DND-41 (cell line): ENCODE measurements around the gene MED23.

Experiments
- ATAC-seq: fragments of 200-7000 bp; cut with Tn5 transposase; 3 replicates; pipeline ENCODE4 v1.9.1; 2021; ENCODE audit warnings: low read depth; ENCODE audit not compliant: insufficient read depth
- DNase-seq: peaks from one replicate; pipeline ENCODE4 v3.0.0-alpha.2; 2020
- H2AFZ ChIP-seq: 2 replicates; pipeline ENCODE4 v1.6.0; 2012; ENCODE audit warnings: low read depth, low read length
- H3K27ac ChIP-seq: 2 replicates; pipeline ENCODE4 v1.5.1; 2012; ENCODE audit warnings: low read length, inconsistent platforms
- H3K27me3 ChIP-seq: fragments of 200-600 bp; sonication (generic); 2 replicates; pipeline ENCODE4 v1.6.0; 2012; ENCODE audit warnings: low read length, mild to moderate bottlenecking, inconsistent platforms; ENCODE audit not compliant: insufficient read depth, poor library complexity
- H3K36me3 ChIP-seq: 2 replicates; pipeline ENCODE4 v1.5.1; 2012; ENCODE audit warnings: low read length, inconsistent platforms; ENCODE audit not compliant: insufficient read depth
- H3K4me1 ChIP-seq: 2 replicates; pipeline ENCODE4 v1.5.1; 2012; ENCODE audit warnings: mild to moderate bottlenecking, low read length; ENCODE audit not compliant: insufficient read depth
- H3K4me2 ChIP-seq: 2 replicates; pipeline ENCODE4 v1.6.0; 2012; ENCODE audit warnings: mild to moderate bottlenecking, moderate library complexity, low read length, inconsistent platforms; ENCODE audit not compliant: insufficient read depth
- H3K4me3 ChIP-seq, 2 experiments: fragments of 200-600 bp in 1 of 2; shearing (Covaris generic) in 1 of 2; 2 replicates each; pipeline ENCODE4 v1.5.1; 2012 to 2016; ENCODE audit warnings: inconsistent platforms in 2 of 2, low read length in 2 of 2, mild to moderate bottlenecking in 2 of 2, low read depth in 1 of 2, moderate library complexity in 1 of 2
- H3K79me2 ChIP-seq: 2 replicates; pipeline ENCODE4 v1.6.0; 2012; ENCODE audit warnings: low read length, inconsistent platforms; ENCODE audit not compliant: insufficient read depth
- H3K9ac ChIP-seq: 2 replicates; pipeline ENCODE4 v1.6.0; 2012; ENCODE audit warnings: low read depth, mild to moderate bottlenecking, inconsistent platforms, low read length, moderate library complexity
- H3K9me3 ChIP-seq: 2 replicates; pipeline ENCODE4 v1.5.1; 2012; ENCODE audit warnings: low read length, moderate library complexity, mild to moderate bottlenecking, inconsistent platforms; ENCODE audit not compliant: insufficient read depth, severe bottlenecking
- H4K20me1 ChIP-seq: 2 replicates; pipeline ENCODE4 v1.6.0; 2012; ENCODE audit warnings: low read length; ENCODE audit not compliant: insufficient read depth
- EZH2 ChIP-seq: IDR thresholded peaks from 3 replicates; pipeline ENCODE4 v1.6.1; 2012; ENCODE audit warnings: borderline replicate concordance, low read depth, mild to moderate bottlenecking, moderate library complexity, low read length, inconsistent platforms; ENCODE audit not compliant: severe bottlenecking
- TF ChIP-seq, protein P1 (sequence below): IDR thresholded peaks from 2 replicates; pipeline ENCODE4 v1.5.1; 2012; ENCODE audit warnings: borderline replicate concordance, low read length, moderate library complexity, mild to moderate bottlenecking; ENCODE audit not compliant: poor library complexity, severe bottlenecking; ENCODE audit errors: extremely low read depth

The MED23 gene

GRCh38 chr6:131558922-131559321, 69.1 kb downstream of the MED23 start:
- no peak for TF ChIP-seq EZH2
- TF ChIP-seq, protein P1, sequence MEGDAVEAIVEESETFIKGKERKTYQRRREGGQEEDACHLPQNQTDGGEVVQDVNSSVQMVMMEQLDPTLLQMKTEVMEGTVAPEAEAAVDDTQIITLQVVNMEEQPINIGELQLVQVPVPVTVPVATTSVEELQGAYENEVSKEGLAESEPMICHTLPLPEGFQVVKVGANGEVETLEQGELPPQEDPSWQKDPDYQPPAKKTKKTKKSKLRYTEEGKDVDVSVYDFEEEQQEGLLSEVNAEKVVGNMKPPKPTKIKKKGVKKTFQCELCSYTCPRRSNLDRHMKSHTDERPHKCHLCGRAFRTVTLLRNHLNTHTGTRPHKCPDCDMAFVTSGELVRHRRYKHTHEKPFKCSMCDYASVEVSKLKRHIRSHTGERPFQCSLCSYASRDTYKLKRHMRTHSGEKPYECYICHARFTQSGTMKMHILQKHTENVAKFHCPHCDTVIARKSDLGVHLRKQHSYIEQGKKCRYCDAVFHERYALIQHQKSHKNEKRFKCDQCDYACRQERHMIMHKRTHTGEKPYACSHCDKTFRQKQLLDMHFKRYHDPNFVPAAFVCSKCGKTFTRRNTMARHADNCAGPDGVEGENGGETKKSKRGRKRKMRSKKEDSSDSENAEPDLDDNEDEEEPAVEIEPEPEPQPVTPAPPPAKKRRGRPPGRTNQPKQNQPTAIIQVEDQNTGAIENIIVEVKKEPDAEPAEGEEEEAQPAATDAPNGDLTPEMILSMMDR: no peak
- no peaks in the 10 kb centered on the region for H4K20me1 ChIP-seq
- H3K36me3 ChIP-seq: no peaks in the 10 kb centered on the region
- no peaks in the 10 kb centered on the region for H3K4me1 ChIP-seq
- ATAC-seq (no peak), DNase-seq (no peak)
- no peak overlapping the region for H3K9ac ChIP-seq
- no peak overlapping the region for H3K4me3 ChIP-seq
- no peaks in the 10 kb centered on the region for H3K9me3 ChIP-seq
- no peaks in the 10 kb centered on the region for H3K79me2 ChIP-seq
- no peak overlapping the region for H3K27ac ChIP-seq
- H3K27me3 ChIP-seq: no peaks in the 10 kb centered on the region
- H2AFZ ChIP-seq: no peak overlapping the region
- no peak overlapping the region for H3K4me2 ChIP-seq

DNA sequence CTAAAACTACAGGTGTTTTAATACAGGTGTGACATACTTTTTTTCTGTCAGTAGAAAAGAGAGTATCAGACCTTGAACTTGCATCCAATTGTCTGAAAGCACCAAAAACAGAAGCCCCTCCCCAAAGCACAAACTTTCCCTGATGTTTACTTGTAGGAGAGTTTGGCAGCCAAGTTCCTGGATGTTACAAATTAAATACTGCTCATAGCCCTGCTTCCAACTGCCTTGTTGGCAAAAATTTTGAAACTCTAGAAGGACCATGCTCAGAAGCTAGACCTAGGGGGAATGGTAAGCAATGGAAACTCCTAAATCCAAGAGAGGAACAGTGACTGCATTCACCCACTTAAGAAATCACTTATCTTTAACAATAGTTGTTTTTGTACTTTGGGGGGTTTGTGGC, 72.0 kb downstream of the MED23 start:
- TF ChIP-seq, protein P1: no peak
- TF ChIP-seq EZH2: no peak
- Histone ChIP-seq H3K4me2 (no peak overlapping the region), H4K20me1 (no peaks in the 10 kb centered on the region), H3K27ac (no peak overlapping the region), H3K79me2 (no peaks in the 10 kb centered on the region), H3K4me3 (no peak overlapping the region), H3K9ac (no peak overlapping the region), H2AFZ (no peak overlapping the region), H3K36me3 (no peaks in the 10 kb centered on the region), H3K4me1 (no peaks in the 10 kb centered on the region), H3K27me3 (no peaks in the 10 kb centered on the region), H3K9me3 (no peaks in the 10 kb centered on the region)
- no peak for ATAC-seq
- DNase-seq: no peak

- no peak overlapping the region for H3K9ac ChIP-seq
- no peak for TF ChIP-seq EZH2
- TF ChIP-seq, protein P1: no peak
- no peak overlapping the region for H3K4me3 ChIP-seq
- no peak overlapping the region for H3K27ac ChIP-seq
- no peaks in the 10 kb centered on the region for H4K20me1 ChIP-seq
- no peak overlapping the region for H3K4me2 ChIP-seq
- H3K36me3 ChIP-seq: no peaks in the 10 kb centered on the region
- H2AFZ ChIP-seq: no peak overlapping the region
- no peaks in the 10 kb centered on the region for H3K4me1 ChIP-seq
- DNase-seq (no peak), ATAC-seq (no peak)
- no peaks in the 10 kb centered on the region for H3K27me3 ChIP-seq
- no peaks in the 10 kb centered on the region for H3K79me2 ChIP-seq
- no peaks in the 10 kb centered on the region for H3K9me3 ChIP-seq
Measured at GRCh38 chr6:131552572-131552971, 75.5 kb downstream of the MED23 start.

DNA sequence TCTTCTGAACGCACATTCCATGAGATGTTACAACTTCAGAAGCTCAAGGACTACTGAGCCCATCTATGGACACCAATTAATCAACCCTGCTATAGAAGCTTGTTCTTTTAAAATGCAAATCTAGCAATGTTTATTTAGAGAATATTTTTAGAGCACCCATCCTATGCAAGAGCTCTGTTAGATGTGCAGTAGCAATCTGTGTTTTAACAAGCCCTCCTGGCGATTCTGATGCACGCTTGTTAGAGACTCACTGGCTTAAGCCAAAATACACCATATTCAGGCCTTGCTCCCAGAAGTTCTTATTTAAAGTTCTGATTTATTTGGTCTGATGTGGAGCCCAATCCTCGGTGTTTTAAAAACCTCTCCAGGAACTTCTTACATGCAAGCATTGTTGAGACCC, 76.1 kb downstream of the MED23 start:
- H3K4me3 ChIP-seq: no peak overlapping the region
- H3K9ac ChIP-seq: no peak overlapping the region
- H3K79me2 ChIP-seq: no peaks in the 10 kb centered on the region
- no peaks in the 10 kb centered on the region for H3K36me3 ChIP-seq
- no peaks in the 10 kb centered on the region for H3K4me1 ChIP-seq
- no peak for DNase-seq
- no peak overlapping the region for H3K27ac ChIP-seq
- H3K4me2 ChIP-seq: no peak overlapping the region
- no peaks in the 10 kb centered on the region for H3K9me3 ChIP-seq
- no peak for ATAC-seq
- TF ChIP-seq EZH2: no peak
- no peaks in the 10 kb centered on the region for H3K27me3 ChIP-seq
- H4K20me1 ChIP-seq: no peaks in the 10 kb centered on the region
- no peak overlapping the region for H2AFZ ChIP-seq
